GM12864 (cell line): Measurements from ENCODE around the gene CCDC85C.

Source experiments
- DNase-seq: peaks from one replicate; pipeline ENCODE4 v3.0.0-alpha.2; 2011; ENCODE audit warnings: low read depth
- H3K4me3 ChIP-seq: 2 replicates; pipeline ENCODE4 v1.5.1; 2011; ENCODE audit warnings: mild to moderate bottlenecking, low read depth, low read length, control low read depth
- TF ChIP-seq, protein P1 (sequence below): IDR thresholded peaks from 2 replicates; pipeline ENCODE4 v1.5.1; 2011; ENCODE audit warnings: low read depth, mild to moderate bottlenecking, moderate library complexity, low read length, control low read depth, inconsistent platforms; ENCODE audit errors: missing control alignments

CCDC85C gene

DNA sequence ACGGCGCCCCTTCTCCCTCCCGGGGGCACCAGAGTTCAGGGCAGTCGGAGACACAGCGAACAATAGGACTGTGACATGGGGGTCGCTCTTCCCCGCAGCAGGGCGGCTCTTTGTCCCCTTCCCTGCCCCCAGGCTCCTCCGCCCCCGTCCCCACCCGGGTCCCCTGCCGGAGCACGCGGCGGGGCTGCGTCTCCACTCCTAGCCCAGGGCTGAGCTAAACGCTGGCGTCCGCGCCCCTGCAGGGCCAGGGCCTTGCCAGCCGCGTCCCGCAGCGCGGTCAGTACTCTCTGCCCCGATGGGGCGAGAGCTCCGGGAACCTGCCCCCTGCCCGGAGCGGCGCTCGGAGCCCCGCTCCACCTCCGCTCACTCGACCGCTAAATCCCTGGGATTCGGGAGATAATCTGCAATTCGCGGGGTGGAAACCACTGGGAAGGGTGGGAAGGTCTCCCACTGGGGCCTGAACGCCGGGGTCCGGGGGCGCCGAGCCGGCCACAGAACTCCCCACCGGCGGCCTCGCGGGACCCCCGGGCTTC, 825 bp upstream of the CCDC85C start:
- H3K4me3 ChIP-seq = peak overlapping the region; percentile 53
- no peak for DNase-seq
- TF ChIP-seq, protein P1, sequence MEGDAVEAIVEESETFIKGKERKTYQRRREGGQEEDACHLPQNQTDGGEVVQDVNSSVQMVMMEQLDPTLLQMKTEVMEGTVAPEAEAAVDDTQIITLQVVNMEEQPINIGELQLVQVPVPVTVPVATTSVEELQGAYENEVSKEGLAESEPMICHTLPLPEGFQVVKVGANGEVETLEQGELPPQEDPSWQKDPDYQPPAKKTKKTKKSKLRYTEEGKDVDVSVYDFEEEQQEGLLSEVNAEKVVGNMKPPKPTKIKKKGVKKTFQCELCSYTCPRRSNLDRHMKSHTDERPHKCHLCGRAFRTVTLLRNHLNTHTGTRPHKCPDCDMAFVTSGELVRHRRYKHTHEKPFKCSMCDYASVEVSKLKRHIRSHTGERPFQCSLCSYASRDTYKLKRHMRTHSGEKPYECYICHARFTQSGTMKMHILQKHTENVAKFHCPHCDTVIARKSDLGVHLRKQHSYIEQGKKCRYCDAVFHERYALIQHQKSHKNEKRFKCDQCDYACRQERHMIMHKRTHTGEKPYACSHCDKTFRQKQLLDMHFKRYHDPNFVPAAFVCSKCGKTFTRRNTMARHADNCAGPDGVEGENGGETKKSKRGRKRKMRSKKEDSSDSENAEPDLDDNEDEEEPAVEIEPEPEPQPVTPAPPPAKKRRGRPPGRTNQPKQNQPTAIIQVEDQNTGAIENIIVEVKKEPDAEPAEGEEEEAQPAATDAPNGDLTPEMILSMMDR = no peak

DNA sequence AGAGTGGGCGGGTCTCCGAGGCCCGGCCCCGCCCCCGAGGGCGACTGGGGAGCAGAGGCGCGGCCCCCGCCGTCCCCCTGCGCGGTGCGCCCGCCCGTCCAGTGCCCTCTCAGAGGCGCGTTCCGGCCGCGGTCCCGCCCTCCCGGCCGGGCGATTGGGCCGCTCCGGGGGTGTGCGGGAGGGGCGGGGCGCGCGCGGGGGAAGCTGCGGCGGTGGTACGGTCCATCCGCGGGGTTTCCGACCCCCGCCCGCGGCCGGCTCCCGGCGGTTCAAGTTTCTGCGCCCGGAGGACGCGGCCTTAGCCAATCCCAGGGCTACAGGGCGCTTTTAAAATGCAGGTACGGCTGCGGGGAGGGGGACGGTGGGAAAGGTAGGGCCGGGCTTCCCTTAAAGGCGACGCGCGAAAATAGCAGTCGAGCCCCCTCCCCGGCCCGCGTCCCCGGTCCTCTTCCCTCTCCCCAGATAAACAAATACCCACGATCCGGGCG, 315 bp upstream of the CCDC85C start:
- peak overlapping the region; percentile 53 for H3K4me3 ChIP-seq
- TF ChIP-seq, protein P1 = no peak
- DNase-seq = peak; percentile 34

DNA sequence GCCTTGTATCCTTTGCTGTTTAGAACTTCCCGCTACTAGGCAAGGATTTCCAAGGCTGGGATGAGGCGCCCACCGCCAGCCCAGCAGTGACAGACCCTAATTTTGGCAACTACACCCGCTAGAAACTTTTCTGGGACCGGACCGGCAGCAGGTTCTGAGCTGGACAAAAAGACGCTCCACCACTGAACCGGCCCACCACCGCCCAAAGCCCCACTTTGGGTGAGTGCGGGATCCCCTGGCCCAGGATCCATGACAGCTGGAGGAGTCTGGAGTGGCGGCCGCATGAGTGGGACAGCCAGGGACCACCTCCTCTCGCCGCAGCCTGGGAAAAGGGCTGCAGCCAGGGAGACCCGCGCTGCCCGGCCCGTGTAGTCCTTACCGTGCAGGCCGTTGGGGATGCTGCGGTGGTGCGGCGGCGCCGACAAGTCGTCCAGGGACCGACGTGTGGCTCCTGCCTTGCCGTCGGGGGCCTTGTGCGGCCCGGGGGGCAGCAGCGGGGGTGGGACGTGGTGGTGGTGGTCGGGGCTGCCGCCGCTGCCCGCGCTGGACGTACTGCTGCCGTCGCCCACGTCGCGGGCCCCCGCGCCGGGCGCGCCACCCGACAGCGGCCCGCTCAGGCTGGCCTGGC, 1.1 kb downstream of the CCDC85C start:
- TF ChIP-seq, protein P1 = no peak
- no peak for DNase-seq
- H3K4me3 ChIP-seq = no peak overlapping the region

DNA sequence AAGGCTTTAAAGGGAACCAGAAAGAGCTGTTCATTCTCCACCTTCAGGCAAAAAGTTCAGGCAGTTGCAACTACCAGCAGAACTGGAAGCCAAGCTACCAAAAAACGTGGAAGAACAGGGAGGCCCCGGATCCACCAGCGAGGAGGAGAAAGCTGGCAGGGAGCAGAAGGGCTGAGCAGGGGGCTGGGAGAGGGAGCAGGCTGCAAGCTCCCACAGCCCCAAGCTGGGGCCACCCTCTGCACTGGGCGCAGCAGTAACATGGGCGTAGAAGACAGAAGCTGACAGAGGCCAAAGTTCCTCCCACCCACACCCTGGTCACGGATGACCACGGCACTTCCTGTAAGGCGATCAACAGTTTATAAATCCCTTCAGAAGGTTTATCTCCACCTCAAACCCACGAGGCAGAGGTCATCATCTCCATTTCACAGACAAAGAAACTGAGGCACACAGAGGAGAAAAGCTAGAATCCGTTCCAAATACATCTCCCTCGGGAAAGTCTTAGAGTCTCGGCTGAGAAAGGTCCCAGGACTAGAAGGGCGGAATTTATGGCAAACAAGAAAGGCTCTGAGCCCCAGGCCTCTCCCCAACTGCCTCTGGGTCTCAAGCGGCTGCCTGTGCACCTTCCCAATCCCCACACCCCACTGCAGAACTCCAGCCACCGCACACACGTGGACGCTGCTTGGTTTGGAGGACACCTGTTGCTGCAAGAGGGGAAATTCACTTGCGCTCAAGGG, 1.8 kb downstream of the CCDC85C start:
- no peak overlapping the region for H3K4me3 ChIP-seq
- TF ChIP-seq, protein P1 = no peak
- DNase-seq = no peak

GRCh38 chr14:99601361-99601831, 2.6 kb downstream of the CCDC85C start:
- DNase-seq = no peak
- TF ChIP-seq, protein P1 = no peak
- H3K4me3 ChIP-seq = no peak overlapping the region

- DNase-seq = no peak
- no peak overlapping the region for H3K4me3 ChIP-seq
- TF ChIP-seq, protein P1 = no peak
Measured at GRCh38 chr14:99600232-99600888, 3.6 kb downstream of the CCDC85C start.
